K562 (cell line): Measurements from ENCODE around the gene UBXN1. TPM values are rescaled to one million over a fixed set of nuclear protein-coding genes. Genes with fewer than 3 reads are reported as not detected.

Source experiments
- ADNP ChIP-seq: fragments of 200-800 bp; sonication (Bioruptor generic); IDR thresholded peaks from 2 replicates; pipeline ENCODE4 v1.6.1; 2016; ENCODE audit warnings: missing genetic modification characterization, missing compliant biosample characterization
- ARHGAP35 ChIP-seq: fragments of 450-650 bp; IDR thresholded peaks from 2 replicates; pipeline ENCODE4 v1.6.1; 2018; ENCODE audit not compliant: partially characterized antibody
- CEBPB ChIP-seq: fragments of 450-650 bp; IDR thresholded peaks from 2 replicates; pipeline ENCODE4 v1.6.1; 2016; ENCODE audit warnings: missing genetic modification characterization, missing compliant biosample characterization
- CSDE1 ChIP-seq, 2 experiments: fragments of 450-650 bp; IDR thresholded peaks; 2 replicates each; pipeline ENCODE4 v1.6.1; 2016; ENCODE audit warnings: mild to moderate bottlenecking in 1 of 2
- ETV6 ChIP-seq, 3 experiments: fragments of 150-350 bp in 1 of 3; sonication (generic) in 1 of 3; formaldehyde crosslinking in 1 of 3; IDR thresholded peaks; 2 replicates each; pipeline versions ENCODE4 v1.6.1 to v1.8.0; 2014 to 2022; ENCODE audit warnings: borderline replicate concordance in 2 of 3, low read depth in 2 of 3, antibody characterized with exemption in 1 of 3, low read length in 1 of 3, mild to moderate bottlenecking in 1 of 3, missing genetic modification reagents in 1 of 3
- KLF10 ChIP-seq: fragments of 250-450 bp; sonication (Bioruptor Pico); IDR thresholded peaks from 2 replicates; pipeline ENCODE4 v1.6.1; 2021; ENCODE audit warnings: matching md5 sums
- MEIS2 ChIP-seq: fragments of 450-650 bp; IDR thresholded peaks from 2 replicates; pipeline ENCODE4 v1.6.1; 2014; ENCODE audit warnings: mild to moderate bottlenecking; ENCODE audit not compliant: partially characterized antibody
- SMAD4 ChIP-seq: fragments of 250-450 bp; sonication (Bioruptor Pico); conservative IDR thresholded peaks from 2 replicates; pipeline ENCODE4 v1.8.0; 2021; ENCODE audit warnings: inconsistent platforms, mild to moderate bottlenecking, moderate library complexity
- TEAD1 ChIP-seq, 2 experiments: fragments of 450-650 bp in 1 of 2; sonication (generic) in 1 of 2; formaldehyde crosslinking; IDR thresholded peaks; 2 replicates each; pipeline versions ENCODE4 v1.4.0 to v1.8.0; 2020 to 2022; ENCODE audit warnings: mild to moderate bottlenecking in 2 of 2, missing genetic modification reagents in 1 of 2
- TRIM24 ChIP-seq, 2 experiments: fragments of 450-650 bp; IDR thresholded peaks; 2 replicates each; pipeline ENCODE4 v1.6.1; 2016
- ZNF197 ChIP-seq: fragments of 200-800 bp; sonication (Bioruptor generic); IDR thresholded peaks from 2 replicates; pipeline ENCODE4 v1.6.1; 2016; ENCODE audit warnings: low read depth, missing genetic modification characterization, missing compliant biosample characterization
- polyA plus RNA-seq, 8 experiments: library from polyadenylated mRNA; depleted of rRNA in 4 of 8; stranded (reverse) in 5 of 8; unstranded in 3 of 8; fragments of >200 nt; fragmentation: Nextera tagmentation in 2 of 8; fragmentation: Illumina TruSeq in 1 of 8; extraction: Ambion mirVana in 2 of 8; extraction: Trizol in 1 of 8; gene quantifications; 2 replicates each; pipeline versions ENCODE4 v1.2.1 to v1.2.3, GENCODE V29; 2011 to 2014; ENCODE audit warnings: inconsistent platforms in 1 of 8, missing spikeins in 1 of 8
- total RNA-seq, 7 experiments: library from RNA; depleted of rRNA in 6 of 7; stranded (reverse); fragments of >200 nt in 6 of 7; fragmentation: Illumina TruSeq in 2 of 7; extraction: Trizol in 2 of 7; gene quantifications; 2 replicates each; pipeline versions ENCODE4 v1.2.1 to v1.2.3, GENCODE V29; 2011 to 2021; ENCODE audit warnings: low replicate concordance in 1 of 7
- TF ChIP-seq, protein P1 (sequence below): fragments of 150-350 bp; conservative IDR thresholded peaks from 2 replicates; pipeline ENCODE4 v1.6.1; 2014; ENCODE audit warnings: low read length
- TF ChIP-seq, protein P2 (sequence below), 2 experiments: fragments of 450-650 bp in 1 of 2; sonication (generic) in 1 of 2; formaldehyde crosslinking in 1 of 2; IDR thresholded peaks; 2 replicates each; pipeline versions ENCODE4 v1.7.1 to v1.9.0; 2016 to 2022; ENCODE audit warnings: inconsistent platforms in 1 of 2, mild to moderate bottlenecking in 1 of 2, missing genetic modification reagents in 1 of 2
- TF ChIP-seq, protein P3 (sequence below), 2 experiments: fragments of 450-650 bp; IDR thresholded peaks; 2 replicates each; pipeline ENCODE4 v1.6.1; 2016

Gene UBXN1
- total and polyA plus RNA-seq, 9 of the 15 experiments (the other 6 are each of a cell fraction or from before 2014, with no cell fraction given) = 4.8 to 263 (median 99.7) TPM

DNA sequence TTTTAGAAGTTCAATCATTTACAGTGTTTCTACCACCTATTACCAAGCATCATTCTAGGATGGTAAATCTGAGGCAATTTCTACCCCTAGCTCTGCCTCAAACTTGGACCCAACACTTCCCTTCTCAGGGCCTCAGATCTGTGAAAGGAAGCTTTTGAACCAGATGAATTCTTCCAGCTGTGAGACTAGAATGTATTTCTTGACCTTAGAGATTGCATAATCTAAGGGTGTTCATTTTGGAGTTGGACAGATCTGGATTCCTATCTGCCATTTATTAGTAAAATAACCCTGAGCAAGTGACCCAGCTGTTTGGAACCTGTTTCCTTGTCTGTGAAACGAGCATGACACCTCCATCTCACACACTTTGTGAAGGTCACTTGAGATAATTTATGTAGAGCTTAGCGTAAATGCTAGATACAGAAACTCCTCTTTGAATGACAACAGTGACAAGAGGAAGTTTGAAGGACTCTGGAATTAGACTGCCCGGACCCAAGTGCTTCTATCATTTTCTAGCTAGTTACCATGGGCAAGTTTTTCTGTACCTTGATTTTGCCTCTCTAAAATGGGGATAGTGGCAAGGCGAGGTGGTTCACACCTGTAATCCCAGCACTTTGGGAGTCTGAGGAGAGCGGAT lies 22.0 kb downstream of the UBXN1 start (continued):
- TF ChIP-seq TRIM24 (IDR thresholded peaks at IDR 0.05) = no peak
- no peak for TF ChIP-seq ZNF197 (CRISPR knock-in tag)
- no peak for TF ChIP-seq TEAD1 (CRISPR knock-in tag; IDR thresholded peaks at IDR 0.05)
- TF ChIP-seq, protein P1, sequence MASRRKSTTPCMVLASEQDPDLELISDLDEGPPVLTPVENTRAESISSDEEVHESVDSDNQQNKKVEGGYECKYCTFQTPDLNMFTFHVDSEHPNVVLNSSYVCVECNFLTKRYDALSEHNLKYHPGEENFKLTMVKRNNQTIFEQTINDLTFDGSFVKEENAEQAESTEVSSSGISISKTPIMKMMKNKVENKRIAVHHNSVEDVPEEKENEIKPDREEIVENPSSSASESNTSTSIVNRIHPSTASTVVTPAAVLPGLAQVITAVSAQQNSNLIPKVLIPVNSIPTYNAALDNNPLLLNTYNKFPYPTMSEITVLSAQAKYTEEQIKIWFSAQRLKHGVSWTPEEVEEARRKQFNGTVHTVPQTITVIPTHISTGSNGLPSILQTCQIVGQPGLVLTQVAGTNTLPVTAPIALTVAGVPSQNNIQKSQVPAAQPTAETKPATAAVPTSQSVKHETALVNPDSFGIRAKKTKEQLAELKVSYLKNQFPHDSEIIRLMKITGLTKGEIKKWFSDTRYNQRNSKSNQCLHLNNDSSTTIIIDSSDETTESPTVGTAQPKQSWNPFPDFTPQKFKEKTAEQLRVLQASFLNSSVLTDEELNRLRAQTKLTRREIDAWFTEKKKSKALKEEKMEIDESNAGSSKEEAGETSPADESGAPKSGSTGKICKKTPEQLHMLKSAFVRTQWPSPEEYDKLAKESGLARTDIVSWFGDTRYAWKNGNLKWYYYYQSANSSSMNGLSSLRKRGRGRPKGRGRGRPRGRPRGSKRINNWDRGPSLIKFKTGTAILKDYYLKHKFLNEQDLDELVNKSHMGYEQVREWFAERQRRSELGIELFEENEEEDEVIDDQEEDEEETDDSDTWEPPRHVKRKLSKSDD = no peak
- TF ChIP-seq ARHGAP35 = no peak
- no peak for TF ChIP-seq CSDE1 (IDR thresholded peaks at IDR 0.05)
- TF ChIP-seq KLF10 = no peak
- TF ChIP-seq, protein P2, sequence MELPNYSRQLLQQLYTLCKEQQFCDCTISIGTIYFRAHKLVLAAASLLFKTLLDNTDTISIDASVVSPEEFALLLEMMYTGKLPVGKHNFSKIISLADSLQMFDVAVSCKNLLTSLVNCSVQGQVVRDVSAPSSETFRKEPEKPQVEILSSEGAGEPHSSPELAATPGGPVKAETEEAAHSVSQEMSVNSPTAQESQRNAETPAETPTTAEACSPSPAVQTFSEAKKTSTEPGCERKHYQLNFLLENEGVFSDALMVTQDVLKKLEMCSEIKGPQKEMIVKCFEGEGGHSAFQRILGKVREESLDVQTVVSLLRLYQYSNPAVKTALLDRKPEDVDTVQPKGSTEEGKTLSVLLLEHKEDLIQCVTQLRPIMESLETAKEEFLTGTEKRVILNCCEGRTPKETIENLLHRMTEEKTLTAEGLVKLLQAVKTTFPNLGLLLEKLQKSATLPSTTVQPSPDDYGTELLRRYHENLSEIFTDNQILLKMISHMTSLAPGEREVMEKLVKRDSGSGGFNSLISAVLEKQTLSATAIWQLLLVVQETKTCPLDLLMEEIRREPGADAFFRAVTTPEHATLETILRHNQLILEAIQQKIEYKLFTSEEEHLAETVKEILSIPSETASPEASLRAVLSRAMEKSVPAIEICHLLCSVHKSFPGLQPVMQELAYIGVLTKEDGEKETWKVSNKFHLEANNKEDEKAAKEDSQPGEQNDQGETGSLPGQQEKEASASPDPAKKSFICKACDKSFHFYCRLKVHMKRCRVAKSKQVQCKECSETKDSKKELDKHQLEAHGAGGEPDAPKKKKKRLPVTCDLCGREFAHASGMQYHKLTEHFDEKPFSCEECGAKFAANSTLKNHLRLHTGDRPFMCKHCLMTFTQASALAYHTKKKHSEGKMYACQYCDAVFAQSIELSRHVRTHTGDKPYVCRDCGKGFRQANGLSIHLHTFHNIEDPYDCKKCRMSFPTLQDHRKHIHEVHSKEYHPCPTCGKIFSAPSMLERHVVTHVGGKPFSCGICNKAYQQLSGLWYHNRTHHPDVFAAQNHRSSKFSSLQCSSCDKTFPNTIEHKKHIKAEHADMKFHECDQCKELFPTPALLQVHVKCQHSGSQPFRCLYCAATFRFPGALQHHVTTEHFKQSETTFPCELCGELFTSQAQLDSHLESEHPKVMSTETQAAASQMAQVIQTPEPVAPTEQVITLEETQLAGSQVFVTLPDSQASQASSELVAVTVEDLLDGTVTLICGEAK (IDR thresholded peaks at IDR 0.05) = no peak
- TF ChIP-seq, protein P2 (CRISPR knock-in tag; IDR thresholded peaks at IDR 0.05) = no peak
- TF ChIP-seq SMAD4 = no peak
- peak; percentile 61 for TF ChIP-seq MEIS2
- TF ChIP-seq ETV6 (IDR thresholded peaks at IDR 0.05; ENCODE audit: borderline replicate concordance in 1 of 2, low read depth in 2 of 2, low read length in 1 of 2) = no peak
- TF ChIP-seq ETV6 (CRISPR knock-in tag; IDR thresholded peaks at IDR 0.05; ENCODE audit: borderline replicate concordance) = no peak
- TF ChIP-seq, protein P3, sequence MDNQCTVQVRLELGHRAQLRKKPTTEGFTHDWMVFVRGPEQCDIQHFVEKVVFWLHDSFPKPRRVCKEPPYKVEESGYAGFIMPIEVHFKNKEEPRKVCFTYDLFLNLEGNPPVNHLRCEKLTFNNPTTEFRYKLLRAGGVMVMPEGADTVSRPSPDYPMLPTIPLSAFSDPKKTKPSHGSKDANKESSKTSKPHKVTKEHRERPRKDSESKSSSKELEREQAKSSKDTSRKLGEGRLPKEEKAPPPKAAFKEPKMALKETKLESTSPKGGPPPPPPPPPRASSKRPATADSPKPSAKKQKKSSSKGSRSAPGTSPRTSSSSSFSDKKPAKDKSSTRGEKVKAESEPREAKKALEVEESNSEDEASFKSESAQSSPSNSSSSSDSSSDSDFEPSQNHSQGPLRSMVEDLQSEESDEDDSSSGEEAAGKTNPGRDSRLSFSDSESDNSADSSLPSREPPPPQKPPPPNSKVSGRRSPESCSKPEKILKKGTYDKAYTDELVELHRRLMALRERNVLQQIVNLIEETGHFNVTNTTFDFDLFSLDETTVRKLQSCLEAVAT (IDR thresholded peaks at IDR 0.05) = no peak
- TF ChIP-seq CEBPB (tag) = peak; percentile 92
- TF ChIP-seq ADNP (tag) = 0 out of 2 replicates have a peak, but pooled peaks have one; percentile 32
